HCT116 (cell line): ENCODE results near the gene ARL8B.

ENCODE experiments used
- CEBPB ChIP-seq: IDR thresholded peaks from 2 replicates; pipeline ENCODE4 v1.6.1; 2012; ENCODE audit warnings: low read depth
- EZH2phosphoT487 ChIP-seq: fragments of 200-600 bp; IDR thresholded peaks from 2 replicates; pipeline ENCODE4 v1.6.1; 2018; ENCODE audit warnings: antibody characterized with exemption, borderline replicate concordance
- MAX ChIP-seq: IDR thresholded peaks from 2 replicates; pipeline ENCODE4 v1.6.1; 2012
- POLR2A ChIP-seq: IDR thresholded peaks from 2 replicates; pipeline ENCODE4 v1.7.0; 2011; ENCODE audit warnings: borderline replicate concordance; ENCODE audit not compliant: insufficient read depth, insufficient read length; ENCODE audit errors: extremely low read depth
- SIN3A ChIP-seq: IDR thresholded peaks from 2 replicates; pipeline ENCODE4 v1.6.1; 2012; ENCODE audit warnings: low read depth
- SP1 ChIP-seq: IDR thresholded peaks from 2 replicates; pipeline ENCODE4 v1.6.1; 2012; ENCODE audit warnings: low read depth
- TCF7L2 ChIP-seq: IDR thresholded peaks from 2 replicates; pipeline ENCODE4 v1.7.0; 2011; ENCODE audit warnings: borderline replicate concordance, inconsistent platforms; ENCODE audit not compliant: insufficient read depth, insufficient read length; ENCODE audit errors: extremely low read depth
- ZNF274 ChIP-seq: fragments of 200-500 bp; sonication (Bioruptor generic); IDR thresholded peaks from 2 replicates; pipeline ENCODE4 v1.6.1; 2014; ENCODE audit warnings: mild to moderate bottlenecking, low read depth, low read length, inconsistent platforms
- TF ChIP-seq, protein P1 (sequence below), 3 experiments: fragments of 200-600 bp in 1 of 3; sonication (generic) in 1 of 3; IDR thresholded peaks in 2 of 3; conservative IDR thresholded peaks in 1 of 3; 2 replicates each; pipeline ENCODE4 v1.5.1; 2012 to 2017; ENCODE audit warnings: low read depth in 2 of 3, low read length in 2 of 3, antibody characterized with exemption in 1 of 3, borderline replicate concordance in 1 of 3, control low read depth in 1 of 3, mild to moderate bottlenecking in 1 of 3, mixed read lengths in 1 of 3, mixed run types in 1 of 3, moderate library complexity in 1 of 3; ENCODE audit not compliant: insufficient read depth in 1 of 3
- TF ChIP-seq, protein P2 (sequence below): IDR thresholded peaks from 2 replicates; pipeline ENCODE4 v1.6.1; 2012; ENCODE audit warnings: low read depth
- TF ChIP-seq, protein P3 (sequence below): IDR thresholded peaks from 2 replicates; pipeline ENCODE4 v1.6.1; 2012

DNA sequence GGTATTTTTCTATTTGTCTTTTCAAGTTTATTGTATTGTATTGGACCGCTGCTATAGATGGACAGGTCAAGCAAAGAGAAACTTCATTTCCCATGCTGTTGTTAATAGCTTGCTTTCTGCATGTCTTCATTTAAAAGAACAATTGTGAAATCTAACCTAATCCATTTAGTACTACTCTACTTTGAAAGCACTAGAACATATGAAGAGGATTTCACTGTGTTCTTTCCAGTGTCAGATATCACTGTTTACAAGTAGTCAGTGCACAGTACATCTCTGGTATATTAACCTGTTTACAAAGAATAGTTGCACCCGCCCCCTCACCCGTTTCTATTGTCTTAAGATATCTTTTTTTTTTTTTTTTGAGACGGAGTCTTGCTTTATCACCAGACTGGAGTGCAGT, 43.6 kb downstream of the ARL8B start:
- TF ChIP-seq, protein P1, sequence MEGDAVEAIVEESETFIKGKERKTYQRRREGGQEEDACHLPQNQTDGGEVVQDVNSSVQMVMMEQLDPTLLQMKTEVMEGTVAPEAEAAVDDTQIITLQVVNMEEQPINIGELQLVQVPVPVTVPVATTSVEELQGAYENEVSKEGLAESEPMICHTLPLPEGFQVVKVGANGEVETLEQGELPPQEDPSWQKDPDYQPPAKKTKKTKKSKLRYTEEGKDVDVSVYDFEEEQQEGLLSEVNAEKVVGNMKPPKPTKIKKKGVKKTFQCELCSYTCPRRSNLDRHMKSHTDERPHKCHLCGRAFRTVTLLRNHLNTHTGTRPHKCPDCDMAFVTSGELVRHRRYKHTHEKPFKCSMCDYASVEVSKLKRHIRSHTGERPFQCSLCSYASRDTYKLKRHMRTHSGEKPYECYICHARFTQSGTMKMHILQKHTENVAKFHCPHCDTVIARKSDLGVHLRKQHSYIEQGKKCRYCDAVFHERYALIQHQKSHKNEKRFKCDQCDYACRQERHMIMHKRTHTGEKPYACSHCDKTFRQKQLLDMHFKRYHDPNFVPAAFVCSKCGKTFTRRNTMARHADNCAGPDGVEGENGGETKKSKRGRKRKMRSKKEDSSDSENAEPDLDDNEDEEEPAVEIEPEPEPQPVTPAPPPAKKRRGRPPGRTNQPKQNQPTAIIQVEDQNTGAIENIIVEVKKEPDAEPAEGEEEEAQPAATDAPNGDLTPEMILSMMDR (IDR thresholded peaks at IDR 0.05 in 2 of 3, conservative IDR thresholded peaks at IDR 0.05 in 1 of 3; ENCODE audit: borderline replicate concordance in 1 of 3, insufficient read depth in 1 of 3, low read depth in 2 of 3, low read length in 2 of 3) = no peak
- TF ChIP-seq EZH2phosphoT487 (no peak), CEBPB (no peak), SP1 (no peak), ZNF274 (no peak), TCF7L2 (no peak), POLR2A (no peak), MAX (no peak), SIN3A (no peak)
- TF ChIP-seq, protein P2, sequence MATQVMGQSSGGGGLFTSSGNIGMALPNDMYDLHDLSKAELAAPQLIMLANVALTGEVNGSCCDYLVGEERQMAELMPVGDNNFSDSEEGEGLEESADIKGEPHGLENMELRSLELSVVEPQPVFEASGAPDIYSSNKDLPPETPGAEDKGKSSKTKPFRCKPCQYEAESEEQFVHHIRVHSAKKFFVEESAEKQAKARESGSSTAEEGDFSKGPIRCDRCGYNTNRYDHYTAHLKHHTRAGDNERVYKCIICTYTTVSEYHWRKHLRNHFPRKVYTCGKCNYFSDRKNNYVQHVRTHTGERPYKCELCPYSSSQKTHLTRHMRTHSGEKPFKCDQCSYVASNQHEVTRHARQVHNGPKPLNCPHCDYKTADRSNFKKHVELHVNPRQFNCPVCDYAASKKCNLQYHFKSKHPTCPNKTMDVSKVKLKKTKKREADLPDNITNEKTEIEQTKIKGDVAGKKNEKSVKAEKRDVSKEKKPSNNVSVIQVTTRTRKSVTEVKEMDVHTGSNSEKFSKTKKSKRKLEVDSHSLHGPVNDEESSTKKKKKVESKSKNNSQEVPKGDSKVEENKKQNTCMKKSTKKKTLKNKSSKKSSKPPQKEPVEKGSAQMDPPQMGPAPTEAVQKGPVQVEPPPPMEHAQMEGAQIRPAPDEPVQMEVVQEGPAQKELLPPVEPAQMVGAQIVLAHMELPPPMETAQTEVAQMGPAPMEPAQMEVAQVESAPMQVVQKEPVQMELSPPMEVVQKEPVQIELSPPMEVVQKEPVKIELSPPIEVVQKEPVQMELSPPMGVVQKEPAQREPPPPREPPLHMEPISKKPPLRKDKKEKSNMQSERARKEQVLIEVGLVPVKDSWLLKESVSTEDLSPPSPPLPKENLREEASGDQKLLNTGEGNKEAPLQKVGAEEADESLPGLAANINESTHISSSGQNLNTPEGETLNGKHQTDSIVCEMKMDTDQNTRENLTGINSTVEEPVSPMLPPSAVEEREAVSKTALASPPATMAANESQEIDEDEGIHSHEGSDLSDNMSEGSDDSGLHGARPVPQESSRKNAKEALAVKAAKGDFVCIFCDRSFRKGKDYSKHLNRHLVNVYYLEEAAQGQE = no peak
- TF ChIP-seq, protein P3, sequence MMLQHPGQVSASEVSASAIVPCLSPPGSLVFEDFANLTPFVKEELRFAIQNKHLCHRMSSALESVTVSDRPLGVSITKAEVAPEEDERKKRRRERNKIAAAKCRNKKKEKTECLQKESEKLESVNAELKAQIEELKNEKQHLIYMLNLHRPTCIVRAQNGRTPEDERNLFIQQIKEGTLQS = no peak
